OCI-LY1 (cell line): ENCODE measurements around the gene DLX1.

Experiments
- H2AFZ ChIP-seq: fragments of 200-600 bp; sonication (generic), shearing (Covaris generic); 2 replicates; pipeline ENCODE4 v1.6.0; 2014; ENCODE audit warnings: antibody characterized with exemption, mild to moderate bottlenecking, low read length
- H3F3A ChIP-seq: fragments of 200-600 bp; sonication (generic), shearing (Covaris generic); 2 replicates; pipeline ENCODE4 v1.6.0; 2014; ENCODE audit warnings: mild to moderate bottlenecking, antibody characterized with exemption, low read length, moderate library complexity; ENCODE audit not compliant: insufficient read depth
- H3K27ac ChIP-seq: fragments of 200-600 bp; sonication (generic); 2 replicates; pipeline ENCODE4 v1.5.1; 2014; ENCODE audit warnings: low read length, mixed run types, mild to moderate bottlenecking, low read depth; ENCODE audit not compliant: poor library complexity, severe bottlenecking
- H3K27me3 ChIP-seq: fragments of 200-600 bp; sonication (generic); 2 replicates; pipeline ENCODE4 v1.6.0; 2014; ENCODE audit warnings: antibody characterized with exemption, mild to moderate bottlenecking, low read length, moderate library complexity; ENCODE audit not compliant: insufficient read depth
- H3K36me3 ChIP-seq: fragments of 200-600 bp; sonication (generic); 2 replicates; pipeline ENCODE4 v1.6.1; 2014; ENCODE audit warnings: mild to moderate bottlenecking, antibody characterized with exemption, low read length, moderate library complexity, mixed read lengths; ENCODE audit not compliant: insufficient read depth
- H3K4me1 ChIP-seq: fragments of 200-600 bp; sonication (generic); 2 replicates; pipeline ENCODE4 v1.5.1; 2014; ENCODE audit warnings: mild to moderate bottlenecking, low read length, moderate library complexity; ENCODE audit not compliant: insufficient read depth, severe bottlenecking
- H3K4me2 ChIP-seq: fragments of 200-600 bp; sonication (generic), shearing (Covaris generic); 2 replicates; pipeline ENCODE4 v1.6.1; 2014; ENCODE audit warnings: low read length
- H3K4me3 ChIP-seq: fragments of 200-600 bp; sonication (generic); 2 replicates; pipeline ENCODE4 v1.5.1; 2014; ENCODE audit warnings: low read length, low read depth, mild to moderate bottlenecking, mixed read lengths; ENCODE audit not compliant: poor library complexity, severe bottlenecking
- H3K79me2 ChIP-seq: fragments of 200-600 bp; shearing (Covaris generic); 2 replicates; pipeline ENCODE4 v1.6.1; 2016; ENCODE audit warnings: mixed run types, low read length, mixed read lengths; ENCODE audit not compliant: insufficient read depth
- H3K9ac ChIP-seq: fragments of 200-600 bp; sonication (generic), shearing (Covaris generic); 2 replicates; pipeline ENCODE4 v1.6.1; 2014; ENCODE audit warnings: mild to moderate bottlenecking, low read length, mixed read lengths
- H3K9me2 ChIP-seq: fragments of 200-600 bp; sonication (generic), shearing (Covaris generic); 2 replicates; pipeline ENCODE4 v1.6.1; 2014; ENCODE audit warnings: low read depth, mild to moderate bottlenecking, low read length, mixed read lengths
- H3K9me3 ChIP-seq: fragments of 200-600 bp; shearing (Covaris generic); 2 replicates; pipeline ENCODE4 v1.6.1; 2014; ENCODE audit warnings: low read length, mixed read lengths
- H4K20me1 ChIP-seq: fragments of 200-600 bp; sonication (generic), shearing (Covaris generic); 2 replicates; pipeline ENCODE4 v1.6.0; 2016; ENCODE audit warnings: mild to moderate bottlenecking, low read length; ENCODE audit not compliant: insufficient read depth
- EZH2 ChIP-seq: fragments of 200-600 bp; sonication (generic), shearing (Covaris generic); IDR thresholded peaks from 2 replicates; pipeline ENCODE4 v1.8.0; 2017; ENCODE audit warnings: borderline replicate concordance, mixed run types, mild to moderate bottlenecking, antibody characterized with exemption, low read length, moderate library complexity, mixed read lengths
- TF ChIP-seq, protein P1 (sequence below): fragments of 200-600 bp; sonication (generic), shearing (Covaris generic); IDR thresholded peaks from 2 replicates; pipeline ENCODE4 v1.5.1; 2017; ENCODE audit warnings: mild to moderate bottlenecking, antibody characterized with exemption, low read length, moderate library complexity, mixed read lengths

The DLX1 gene

DNA sequence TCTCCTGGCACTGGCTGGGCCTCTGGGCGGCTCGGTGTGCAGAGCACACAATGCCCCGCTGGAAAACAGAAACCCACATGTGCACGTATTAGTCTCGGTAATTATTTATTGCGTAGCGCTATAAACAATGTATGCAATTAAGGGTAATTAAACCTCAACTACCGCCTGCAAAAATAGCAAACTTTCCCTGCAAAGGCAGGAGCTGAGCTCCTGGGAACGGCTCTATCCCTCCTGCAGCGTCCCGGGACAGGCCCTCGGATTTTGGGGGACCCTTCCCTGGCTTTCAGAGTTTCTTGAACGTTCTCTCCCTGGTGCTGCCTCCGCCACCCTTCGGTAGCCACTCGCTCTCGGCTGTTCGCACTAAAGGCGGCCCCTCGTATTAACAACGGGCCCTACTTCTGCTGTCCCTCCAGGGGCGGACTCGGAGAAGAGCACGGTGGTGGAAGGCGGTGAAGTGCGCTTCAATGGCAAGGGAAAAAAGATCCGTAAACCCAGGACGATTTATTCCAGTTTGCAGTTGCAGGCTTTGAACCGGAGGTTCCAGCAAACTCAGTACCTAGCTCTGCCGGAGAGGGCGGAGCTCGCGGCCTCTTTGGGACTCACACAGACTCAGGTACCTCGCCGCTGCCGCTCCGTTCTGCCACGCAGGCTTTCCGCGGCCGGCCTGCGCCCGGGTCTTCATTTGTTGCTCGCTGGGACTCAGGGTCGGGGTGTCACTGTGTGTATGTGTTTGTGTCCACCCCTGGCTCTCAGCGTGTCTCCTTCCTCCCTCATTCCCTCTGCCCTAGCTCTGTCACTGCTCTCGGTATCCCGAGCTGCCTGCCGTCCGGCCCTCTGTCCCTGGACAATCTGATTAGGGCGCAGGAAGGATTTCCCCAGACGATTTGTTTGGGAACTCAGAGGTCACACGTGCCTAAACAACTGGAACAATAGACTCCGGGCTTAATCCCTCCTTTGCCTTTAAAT, 1.2 kb downstream of the DLX1 start:
- no peak overlapping the region for H3K27ac ChIP-seq

GRCh38 chr2:172087207-172087779, 2.0 kb downstream of the DLX1 start:
- H3F3A ChIP-seq, result no peaks in the 10 kb centered on the region
- no peaks in the 10 kb centered on the region for H4K20me1 ChIP-seq
- H2AFZ ChIP-seq, result no peak overlapping the region
- no peaks in the 10 kb centered on the region for H3K9me2 ChIP-seq
- H3K4me3 ChIP-seq, result no peak overlapping the region
- no peaks in the 10 kb centered on the region for H3K79me2 ChIP-seq
- H3K4me2 ChIP-seq, result no peak overlapping the region
- no peaks in the 10 kb centered on the region for H3K36me3 ChIP-seq
- H3K27ac ChIP-seq, result no peak overlapping the region
- H3K4me1 ChIP-seq, result peaks cover 9% of the 10 kb centered on the region
- H3K9ac ChIP-seq, result no peak overlapping the region
- H3K9me3 ChIP-seq, result no peaks in the 10 kb centered on the region
- H3K27me3 ChIP-seq, result no peaks in the 10 kb centered on the region
- TF ChIP-seq, protein P1, sequence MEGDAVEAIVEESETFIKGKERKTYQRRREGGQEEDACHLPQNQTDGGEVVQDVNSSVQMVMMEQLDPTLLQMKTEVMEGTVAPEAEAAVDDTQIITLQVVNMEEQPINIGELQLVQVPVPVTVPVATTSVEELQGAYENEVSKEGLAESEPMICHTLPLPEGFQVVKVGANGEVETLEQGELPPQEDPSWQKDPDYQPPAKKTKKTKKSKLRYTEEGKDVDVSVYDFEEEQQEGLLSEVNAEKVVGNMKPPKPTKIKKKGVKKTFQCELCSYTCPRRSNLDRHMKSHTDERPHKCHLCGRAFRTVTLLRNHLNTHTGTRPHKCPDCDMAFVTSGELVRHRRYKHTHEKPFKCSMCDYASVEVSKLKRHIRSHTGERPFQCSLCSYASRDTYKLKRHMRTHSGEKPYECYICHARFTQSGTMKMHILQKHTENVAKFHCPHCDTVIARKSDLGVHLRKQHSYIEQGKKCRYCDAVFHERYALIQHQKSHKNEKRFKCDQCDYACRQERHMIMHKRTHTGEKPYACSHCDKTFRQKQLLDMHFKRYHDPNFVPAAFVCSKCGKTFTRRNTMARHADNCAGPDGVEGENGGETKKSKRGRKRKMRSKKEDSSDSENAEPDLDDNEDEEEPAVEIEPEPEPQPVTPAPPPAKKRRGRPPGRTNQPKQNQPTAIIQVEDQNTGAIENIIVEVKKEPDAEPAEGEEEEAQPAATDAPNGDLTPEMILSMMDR, result no peak
- TF ChIP-seq EZH2, result no peak

More for the DNA sequence above, 1.2 kb downstream of the DLX1 start:
- Histone ChIP-seq H3K9me3 (no peaks in the 10 kb centered on the region), H3K9me2 (no peaks in the 10 kb centered on the region), H3K9ac (peak overlapping the region; percentile 47; the same call in 1 of the 2 replicates), H3K36me3 (no peaks in the 10 kb centered on the region), H3K4me2 (peak overlapping the region; percentile 74), H3F3A (no peaks in the 10 kb centered on the region), H4K20me1 (no peaks in the 10 kb centered on the region), H3K4me1 (peaks cover 9% of the 10 kb centered on the region), H2AFZ (no peak overlapping the region), H3K4me3 (peak overlapping the region; percentile 63), H3K79me2 (no peaks in the 10 kb centered on the region), H3K27me3 (no peaks in the 10 kb centered on the region)
- no peak for TF ChIP-seq EZH2
- TF ChIP-seq, protein P1, result 0 out of 2 replicates have a peak, but pooled peaks have one; percentile 10

DNA sequence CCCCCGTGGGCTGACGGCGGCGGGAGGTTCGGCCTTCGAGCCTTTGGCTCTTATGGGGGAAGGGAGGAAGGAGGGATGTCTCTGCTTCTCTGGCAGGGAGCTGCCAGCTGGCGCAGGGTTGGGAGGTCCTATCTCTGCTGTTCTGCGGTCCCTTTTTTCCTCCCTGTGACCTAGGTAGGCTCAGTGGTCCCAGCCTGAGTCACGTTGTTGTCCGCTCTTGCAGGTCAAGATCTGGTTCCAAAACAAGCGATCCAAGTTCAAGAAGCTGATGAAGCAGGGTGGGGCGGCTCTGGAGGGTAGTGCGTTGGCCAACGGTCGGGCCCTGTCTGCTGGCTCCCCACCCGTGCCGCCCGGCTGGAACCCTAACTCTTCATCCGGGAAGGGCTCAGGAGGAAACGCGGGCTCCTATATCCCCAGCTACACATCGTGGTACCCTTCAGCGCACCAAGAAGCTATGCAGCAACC, 2.5 kb downstream of the DLX1 start:
- Histone ChIP-seq H2AFZ (no peak overlapping the region), H3K27me3 (no peaks in the 10 kb centered on the region), H3K27ac (no peak overlapping the region), H3K4me3 (no peak overlapping the region), H3K9me2 (no peaks in the 10 kb centered on the region), H3K9ac (no peak overlapping the region), H3F3A (no peaks in the 10 kb centered on the region), H3K79me2 (no peaks in the 10 kb centered on the region), H3K36me3 (no peaks in the 10 kb centered on the region), H3K4me1 (peaks cover 9% of the 10 kb centered on the region), H3K4me2 (no peak overlapping the region), H3K9me3 (no peaks in the 10 kb centered on the region), H4K20me1 (no peaks in the 10 kb centered on the region)
- TF ChIP-seq, protein P1, result no peak
- no peak for TF ChIP-seq EZH2
